ENCODE results near the gene TNFRSF1A. TPM values are rescaled to one million over a fixed set of nuclear protein-coding genes. Genes with fewer than 3 reads are reported as not detected.

TNFRSF1A gene
- total RNA-seq (2016; rRNA removed; fragmentation: Illumina TruSeq; extraction: Trizol) (21.9 and 41.5 TPM in 2 replicates), polyA plus RNA-seq (2011; rRNA removed) (41.4 and 61.2 TPM in 2 replicates), polyA minus RNA-seq (2011; rRNA and poly(A)+ RNA removed; ENCODE audit: low replicate concordance) (88.8 and 131 TPM in 2 replicates), Bru-seq, nascent RNA (percentile 82 among the genes with signal in this experiment), BruChase-seq, experiment 1, labeled RNA remaining after a 6-hour chase (percentile 86 among the genes with signal in this experiment), BruChase-seq, experiment 2, labeled RNA remaining after a 2-hour chase (percentile 85 among the genes with signal in this experiment)
- total RNA-seq (2016; cell fraction: cytosol; rRNA removed; fragmentation: Illumina TruSeq; extraction: Trizol; ENCODE audit: low read depth): 16.3 and 18.0 TPM in 2 replicates
- total RNA-seq (2016; cell fraction: insoluble cytoplasmic fraction; rRNA removed; fragmentation: Illumina TruSeq; extraction: Trizol): 28.8 and 36.5 TPM in 2 replicates
- total RNA-seq (2016; cell fraction: membrane; rRNA removed; fragmentation: Illumina TruSeq; extraction: Trizol): 19.8 and 22.3 TPM in 2 replicates
- 36.8 and 40.7 TPM in 2 replicates for total RNA-seq (2016; cell fraction: nucleus; rRNA removed; fragmentation: Illumina TruSeq; extraction: Trizol)
- 53.0 and 53.4 TPM in 2 replicates for polyA plus RNA-seq (2011; cell fraction: cytosol; rRNA removed)
- 67.2 and 67.4 TPM in 2 replicates for polyA plus RNA-seq (2011; cell fraction: nucleus; rRNA removed)
- 40.9 and 56.2 TPM in 2 replicates for polyA plus RNA-seq (2012)
- polyA plus RNA-seq (2016; cell fraction: cytosol; fragmentation: Illumina TruSeq; extraction: Trizol; ENCODE audit: low read depth): 5.2 and 6.8 TPM in 2 replicates
- 31.8 and 38.4 TPM in 2 replicates for polyA plus RNA-seq (2016; cell fraction: insoluble cytoplasmic fraction; fragmentation: Illumina TruSeq; extraction: Trizol; ENCODE audit: low read depth)
- polyA plus RNA-seq (2016; cell fraction: membrane; fragmentation: Illumina TruSeq; extraction: Trizol; ENCODE audit: low read depth): 14.3 and 15.5 TPM in 2 replicates
- 75.7 and 99.5 TPM in 2 replicates for polyA plus RNA-seq (2016; cell fraction: nucleus; fragmentation: Illumina TruSeq; extraction: Trizol; ENCODE audit: insufficient read depth, low read depth)
- 52.9 and 68.3 TPM in 2 replicates for polyA minus RNA-seq (2011; cell fraction: cytosol; rRNA and poly(A)+ RNA removed)
- polyA minus RNA-seq (2011; cell fraction: nucleus; rRNA and poly(A)+ RNA removed): 54.3 and 80.4 TPM in 2 replicates
- long read RNA-seq, experiment 1, transcript TNFRSF1A-201 (10 exons, 2,223 nt): major isoform, 32 of 46 reads
- long read RNA-seq, experiment 1, partial matches to known transcripts: 2 of 46 reads
- long read RNA-seq, experiment 1, other reads (novel, unspliced or antisense): 12 of 46 reads
- long read RNA-seq, experiment 2, transcript TNFRSF1A-201 (10 exons, 2,223 nt): major isoform, 80 of 171 reads
- long read RNA-seq, experiment 2, partial matches to known transcripts: 50 of 171 reads
- long read RNA-seq, experiment 2, other reads (novel, unspliced or antisense): 37 of 171 reads

GRCh38 chr12:6341417-6342139 is at the start of gene TNFRSF1A:
TNFRSF1A (minus strand) TSS chr12:6342076; CDS start chr12:6341814, 262 bp downstream.
- 0% methylated on average over 16 of the region's 21 CpGs for WGBS (ENCODE audit: low lambda C conversion rate)
- TF ChIP-seq ZNF414 (CRISPR knock-in tag; IDR thresholded peaks at IDR 0.05) (no peak; the same call in 1 of the 2 replicates), FOSL2 (CRISPR knock-in tag; IDR thresholded peaks at IDR 0.05) (peak; percentile 53; the same call in 1 of the 2 replicates), SP5 (CRISPR knock-in tag; IDR thresholded peaks at IDR 0.05; ENCODE audit: borderline replicate concordance, low read depth) (peak; percentile 95), SKIL (CRISPR knock-in tag; IDR thresholded peaks at IDR 0.05; ENCODE audit: borderline replicate concordance) (peak; percentile 37; the same call in 1 of the 2 replicates), ZBTB26 (CRISPR knock-in tag; IDR thresholded peaks at IDR 0.05; ENCODE audit: borderline replicate concordance) (peak; percentile 16; the same call in 1 of the 2 replicates), PAXIP1 (CRISPR knock-in tag; conservative IDR thresholded peaks at IDR 0.05) (peak; percentile 69), MED1 (CRISPR knock-in tag; IDR thresholded peaks at IDR 0.05) (peak; percentile 64; the same call in 1 of the 2 replicates), XRCC5 (optimal IDR thresholded peaks at IDR 0.05; ENCODE audit: low read length) (peak; percentile 29)

More at GRCh38 chr12:6341417-6342139, at the start of gene TNFRSF1A:
- peak within 1 kb of the TSS; percentile 85 to 99 (median 97) for H3K4me3 ChIP-seq (replicated peaks in 1 of 3; ENCODE audit: insufficient read depth in 1 of 3, low read depth in 2 of 3, low read length in 3 of 3)
- ChIA-PET POLR2A (interaction anchor here (0.7 to 11.0 kb wide), 13 partner anchors 14 to 194 kb away, joined by 3 to 278 read pairs (median 5); partner anchors contain the start of genes GAPDH, LTBR, MRPL51 and PLEKHG6), CTCF (ENCODE audit: low intra/inter-chr PET ratio, low total read pairs) (no interaction called here)
- H3K27ac ChIP-seq (ENCODE audit: extremely low read length, insufficient read depth, low read length): peak within 1 kb of the TSS; percentile 82
- H3K27me3 ChIP-seq (ENCODE audit: control insufficient read depth in 1 of 2, insufficient read depth in 2 of 2, low read length in 2 of 2): no peaks in the 10 kb centered on the region; a peak in 1 of 5 replicates
- H3K4me1 ChIP-seq (ENCODE audit: insufficient read depth, low read length): peaks cover 80% of the 10 kb centered on the region
- in situ Hi-C loops (cut with HindIII; ENCODE audit: extremely low pct_ligation_motif_present, low pct_unique_long_range_greater_than_20kb): no loop called here
- DNase-seq (ENCODE audit: low spot score) (peak; percentile 65), ATAC-seq (peak; percentile 56), FAIRE-seq (peak; percentile 95)
- intact Hi-C loops (cut with micrococcal nuclease; ENCODE audit: unreplicated experiment): loop anchor here (10.0 kb wide), 1 partner anchor 193 kb away; the partner anchor contains the start of gene GAPDH
- peak within 1 kb of the TSS; percentile 96 for H3K4me2 ChIP-seq (ENCODE audit: low read depth, low read length)
- no peaks in the 10 kb centered on the region for H3K9me3 ChIP-seq (ENCODE audit: low read length)
- no peaks in the 10 kb centered on the region for H3K36me3 ChIP-seq (replicated peaks in 1 of 2; ENCODE audit: control insufficient read depth in 1 of 2, insufficient read depth in 2 of 2, low read length in 2 of 2)
- H3K79me2 ChIP-seq (ENCODE audit: insufficient read depth, low read length): peaks cover 59% of the 10 kb centered on the region
- no peaks in the 10 kb centered on the region; the same call in 1 of the 2 replicates for H4K20me1 ChIP-seq (ENCODE audit: insufficient read depth, low read length)
- peak within 1 kb of the TSS; percentile 95 for H3K9ac ChIP-seq (ENCODE audit: insufficient read depth, low read depth, low read length)
- TSS peak; percentile 70 for BruUV-seq (replicated peaks)
- H2AFZ ChIP-seq (ENCODE audit: low read length): no peak within 1 kb of the TSS
